GM15510 (cell line): Measurements from ENCODE around the gene CIC.
A peak's percentile ranks its signal among the peaks of the same experiment; 100 is the strongest.

Experiments
- POLR2A ChIP-seq: IDR thresholded peaks from 3 replicates; pipeline ENCODE4 v1.6.1; 2011; ENCODE audit warnings: borderline replicate concordance; ENCODE audit not compliant: insufficient read length; ENCODE audit errors: extremely low read depth

CIC gene

DNA sequence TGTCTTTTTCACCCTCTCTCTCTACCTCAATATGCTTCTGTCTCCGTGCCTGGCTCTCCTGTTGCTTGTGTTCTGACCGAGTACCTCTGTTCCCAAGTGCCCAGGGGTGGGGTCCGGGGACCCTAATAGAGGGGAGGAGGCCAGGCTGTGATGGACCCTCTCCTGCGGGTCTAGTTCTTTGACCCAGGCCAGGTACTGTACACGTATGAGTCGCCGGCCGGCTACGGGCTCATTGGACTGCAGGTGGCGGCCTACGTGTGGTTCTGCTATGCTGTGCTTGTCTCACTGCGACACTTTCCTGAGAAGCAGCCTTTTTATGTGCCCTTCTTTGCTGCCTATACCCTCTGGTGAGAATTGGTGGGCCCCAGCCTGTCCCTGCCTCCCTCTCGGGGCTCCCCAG is 48.5 kb downstream of the CIC start:
- no peak for TF ChIP-seq POLR2A

DNA sequence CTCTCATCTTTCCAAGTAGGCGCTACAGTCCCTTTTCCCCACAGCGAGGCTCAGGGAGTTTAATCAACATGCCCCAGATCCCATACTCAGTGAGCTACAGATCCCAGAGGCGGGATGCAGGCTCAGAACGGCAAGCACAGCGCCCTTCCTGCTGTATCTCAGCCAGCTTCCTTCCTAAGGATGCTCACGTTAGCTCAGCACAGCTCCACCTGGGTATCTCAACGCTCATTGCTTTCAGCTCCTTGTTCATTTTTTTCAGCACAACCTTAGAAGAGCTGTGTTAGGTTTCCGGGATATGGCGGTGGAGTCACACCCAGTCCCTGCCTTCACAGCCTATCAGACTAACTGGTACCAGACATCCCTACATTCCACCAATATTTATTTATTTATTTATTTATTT is 53.3 kb downstream of the CIC start:
- no peak for TF ChIP-seq POLR2A

DNA sequence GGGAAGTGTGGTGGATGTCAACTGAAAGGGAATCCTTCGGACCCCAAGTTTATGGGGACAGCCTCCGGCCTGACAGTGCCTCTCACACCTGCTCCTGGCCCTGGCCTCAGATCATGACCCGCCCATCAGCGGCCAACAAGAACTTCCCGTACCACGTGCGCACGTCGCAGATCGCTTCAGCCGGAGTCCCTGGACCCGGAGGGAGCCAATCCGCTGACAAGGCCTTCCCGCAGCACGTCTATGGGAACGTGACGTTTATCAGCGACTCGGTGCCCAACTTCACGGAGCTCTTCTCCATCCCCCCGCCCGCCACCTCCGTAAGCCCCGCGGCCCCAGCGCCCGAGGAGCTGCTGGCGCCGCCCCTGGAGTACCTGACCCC is 54.4 kb downstream of the CIC start:
- TF ChIP-seq POLR2A, result no peak

DNA sequence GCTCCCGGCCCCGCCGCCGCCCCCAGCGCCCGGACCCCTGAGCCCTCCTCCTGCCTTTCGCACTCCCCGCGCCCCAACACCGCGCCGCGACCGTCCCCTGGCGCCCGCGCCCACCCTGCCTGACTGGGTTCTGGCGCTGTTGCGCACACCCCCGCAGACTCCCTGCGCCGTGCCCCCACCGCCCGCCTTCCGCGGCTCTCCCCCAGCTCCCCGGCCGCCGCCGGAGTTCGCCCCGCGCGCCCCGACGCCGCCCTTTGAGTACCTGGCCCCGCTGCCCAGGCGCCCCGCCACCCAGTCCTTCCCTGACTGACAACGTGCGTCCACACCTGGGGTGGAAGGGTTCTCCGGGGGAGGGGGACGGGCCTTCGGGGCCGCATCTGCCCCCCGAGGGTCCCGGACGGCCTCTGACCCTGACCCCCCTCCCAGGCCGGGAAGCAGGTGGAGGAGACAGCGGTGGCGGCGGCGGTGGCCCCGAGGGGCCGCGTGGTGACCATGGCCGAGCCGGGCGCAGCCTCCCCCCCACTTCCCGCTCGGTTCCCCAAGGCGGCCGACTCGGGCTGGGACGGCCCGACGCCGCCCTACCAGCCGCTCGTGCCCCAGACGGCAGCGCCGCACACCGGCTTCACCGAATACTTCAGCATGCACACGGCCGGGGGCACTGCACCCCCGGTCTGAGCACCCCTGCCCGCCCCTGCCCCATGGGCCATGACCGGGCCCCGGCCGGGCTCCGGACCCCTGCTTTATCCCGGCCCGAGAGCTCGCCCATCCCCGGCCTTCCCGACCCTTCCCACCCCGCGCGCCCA is 55.0 kb downstream of the CIC start:
- TF ChIP-seq POLR2A, result no peak

DNA sequence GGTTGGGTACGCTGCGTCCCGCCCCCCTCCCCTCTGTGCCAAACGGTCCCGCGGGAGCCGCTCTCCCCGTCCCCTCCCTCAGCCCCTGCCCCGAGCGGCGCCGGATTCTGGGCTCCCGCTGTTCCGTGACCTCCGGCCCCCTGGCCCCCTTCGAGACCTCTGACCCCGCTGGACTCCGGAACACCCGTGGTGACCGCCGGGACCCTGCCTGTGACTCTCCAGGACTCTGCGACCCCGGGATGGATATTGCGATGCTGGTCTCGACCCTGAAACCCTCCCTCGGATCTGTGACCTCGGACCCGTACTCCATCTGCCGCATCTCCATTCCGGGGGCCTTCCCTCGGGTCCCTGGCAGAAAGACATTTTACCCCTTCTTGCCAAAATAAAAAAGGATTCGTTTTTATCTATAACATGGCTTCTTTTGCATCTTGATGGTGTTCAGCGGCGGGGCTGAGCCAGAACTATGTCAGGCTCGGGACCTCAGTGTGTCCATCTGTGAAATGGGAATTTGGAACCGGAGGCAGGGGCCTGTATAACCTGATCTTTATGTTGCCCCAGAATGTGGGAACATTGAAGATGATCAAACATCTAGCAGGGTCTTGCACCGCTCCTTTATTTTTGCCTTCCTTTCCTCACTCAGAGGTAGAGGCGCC is 55.7 kb downstream of the CIC start:
- no peak for TF ChIP-seq POLR2A

DNA sequence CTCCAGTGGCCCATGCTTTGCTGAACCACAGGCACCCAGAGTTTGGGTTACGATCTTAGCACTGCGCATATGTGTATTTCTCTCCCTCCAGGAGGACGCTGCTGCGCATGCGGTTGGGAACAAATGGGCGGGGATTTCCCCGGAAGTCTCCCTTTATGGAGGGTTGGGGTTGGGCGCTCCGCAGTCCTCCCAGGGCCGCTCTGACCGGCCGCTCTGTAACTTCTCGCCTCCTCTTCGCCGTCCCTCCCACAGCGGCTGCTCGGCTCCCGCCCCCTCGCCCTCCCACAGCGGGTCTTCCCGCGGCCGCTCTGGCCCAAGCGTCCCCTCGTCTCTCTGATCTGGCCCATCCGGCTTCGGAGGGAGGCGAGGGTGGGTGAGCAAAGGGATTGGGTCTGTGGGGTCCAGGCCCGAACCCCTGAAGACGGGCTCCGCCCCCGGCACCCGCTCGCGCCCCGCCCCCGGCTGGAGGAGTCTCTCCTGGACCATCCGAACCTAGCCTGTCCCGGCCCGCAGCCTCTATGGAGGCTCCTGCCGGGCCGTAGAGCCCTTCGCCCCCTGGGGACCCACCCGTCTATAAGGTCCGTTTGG is 56.4 kb downstream of the CIC start, which contains the start of gene MEGF8:
Gene MEGF8 (plus strand): TSS at position 328 of the 588 bp plus-strand sequence. CDS start 609 bp downstream, outside the sequence.
- peak; percentile 76 for TF ChIP-seq POLR2A

DNA sequence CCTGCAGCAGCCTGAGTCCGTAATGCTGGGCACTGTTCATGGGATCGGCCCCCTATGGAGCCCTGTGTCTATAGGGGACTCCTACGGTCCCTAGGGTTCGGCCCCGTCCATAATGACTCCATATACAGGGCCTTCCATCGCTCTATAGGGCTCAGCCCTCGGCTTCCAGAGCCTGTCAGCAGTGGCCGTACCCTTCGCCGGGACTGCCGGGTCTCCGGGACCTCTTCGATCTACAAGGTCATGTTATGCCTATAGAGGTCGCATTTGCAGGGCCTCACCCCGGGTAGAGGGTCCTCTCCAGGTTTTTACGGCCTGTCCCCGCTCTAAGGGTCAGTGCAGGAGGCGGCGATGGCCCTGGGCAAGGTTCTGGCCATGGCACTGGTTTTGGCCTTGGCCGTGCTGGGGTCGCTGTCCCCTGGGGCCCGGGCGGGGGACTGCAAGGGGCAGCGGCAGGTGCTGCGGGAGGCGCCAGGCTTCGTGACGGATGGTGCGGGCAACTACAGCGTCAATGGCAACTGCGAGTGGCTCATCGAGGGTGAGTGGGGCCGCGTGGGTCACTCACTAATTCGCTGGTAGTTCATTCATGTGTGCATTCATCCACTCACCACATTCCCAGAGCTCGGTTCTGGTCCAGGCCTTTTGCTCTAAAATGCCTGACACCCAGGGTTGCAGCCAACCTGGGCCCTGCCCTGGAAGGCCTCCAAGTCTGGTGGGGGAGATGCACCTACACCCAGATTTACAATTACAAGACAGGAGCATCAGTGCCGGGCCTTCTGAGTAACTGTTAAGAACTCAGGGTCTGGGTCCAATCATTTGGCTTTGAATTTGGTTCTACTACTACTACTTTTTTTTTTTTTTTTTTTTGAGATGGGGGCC is 57.1 kb downstream of the CIC start:
- TF ChIP-seq POLR2A, result no peak

DNA sequence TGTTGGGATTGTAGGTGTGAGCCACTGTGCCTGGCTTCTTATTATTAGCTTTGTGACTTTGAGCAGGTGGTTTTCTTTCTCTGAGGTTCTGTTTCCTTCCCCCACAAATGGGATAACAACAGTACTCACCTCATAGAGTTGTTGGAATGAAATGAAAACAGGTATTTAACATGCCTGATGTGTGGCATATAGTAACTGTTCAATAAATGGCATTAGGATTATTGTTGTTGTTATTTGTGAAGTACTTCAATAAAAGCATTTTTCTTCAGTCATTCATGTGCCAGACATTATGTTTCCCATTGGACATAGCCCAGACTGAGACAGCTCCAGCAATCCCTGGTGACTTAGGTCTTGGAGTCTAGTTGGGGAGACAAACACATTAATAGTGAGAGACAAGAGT is 57.9 kb downstream of the CIC start:
- TF ChIP-seq POLR2A, result no peak

DNA sequence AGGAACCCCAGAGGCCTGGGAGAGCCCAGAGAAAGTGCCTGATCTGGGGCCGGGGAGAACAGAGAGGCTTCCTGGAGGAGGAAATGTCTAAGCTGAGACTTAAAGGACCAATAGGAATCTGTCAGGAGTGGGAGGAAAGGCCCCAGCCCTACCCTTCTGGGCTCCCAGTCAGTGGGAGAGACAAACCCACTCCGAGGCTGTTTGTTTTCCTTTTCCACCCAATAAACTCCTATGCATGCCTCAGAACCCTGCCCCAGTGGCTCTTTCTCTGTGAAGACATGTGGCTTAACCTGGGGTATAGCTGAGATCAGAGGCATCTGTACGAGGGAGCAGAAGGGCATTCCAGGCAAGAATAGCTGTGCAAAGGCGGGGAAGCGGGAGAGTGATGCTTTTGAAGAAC is 58.3 kb downstream of the CIC start:
- TF ChIP-seq POLR2A, result no peak

DNA sequence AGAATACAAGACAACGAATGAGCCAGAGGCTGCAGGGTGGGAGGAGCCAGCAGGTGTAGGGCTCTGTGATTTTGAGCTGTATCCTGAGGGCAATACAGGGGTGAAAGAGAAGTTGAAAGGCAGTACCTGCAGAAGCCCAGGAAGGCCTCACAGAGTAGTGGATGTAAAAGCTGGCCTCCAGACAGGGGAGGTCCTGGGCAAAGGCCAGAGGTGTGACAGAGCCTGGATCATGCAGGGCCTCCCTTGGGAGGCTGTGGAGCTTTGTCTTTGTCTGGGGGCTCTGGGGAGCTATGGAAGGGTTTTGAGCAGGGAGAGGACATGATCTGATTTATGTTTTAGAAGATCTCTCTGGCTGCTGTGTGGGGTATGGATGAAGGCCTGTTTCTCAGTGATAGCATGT is 59.1 kb downstream of the CIC start:
- no peak for TF ChIP-seq POLR2A

DNA sequence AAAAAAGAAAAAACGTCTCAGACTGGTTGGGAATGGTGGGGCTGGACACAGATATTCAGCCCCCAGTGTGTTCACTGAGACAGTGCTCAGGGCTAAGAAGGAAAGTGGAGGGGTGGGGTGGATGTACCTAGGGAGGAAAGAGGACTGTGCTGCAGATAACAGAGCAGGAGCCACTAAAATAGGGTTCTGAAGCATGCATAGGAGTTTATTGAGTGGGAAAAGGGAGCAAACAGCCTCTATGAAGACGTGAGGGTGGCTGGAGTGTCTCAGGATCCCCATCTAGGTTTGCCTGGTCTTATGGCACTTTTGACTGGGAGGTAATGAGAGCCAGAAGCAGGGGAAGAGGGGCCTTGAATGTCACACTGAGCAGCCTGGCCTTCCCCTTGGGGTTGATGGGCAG is 59.8 kb downstream of the CIC start:
- TF ChIP-seq POLR2A, result no peak

DNA sequence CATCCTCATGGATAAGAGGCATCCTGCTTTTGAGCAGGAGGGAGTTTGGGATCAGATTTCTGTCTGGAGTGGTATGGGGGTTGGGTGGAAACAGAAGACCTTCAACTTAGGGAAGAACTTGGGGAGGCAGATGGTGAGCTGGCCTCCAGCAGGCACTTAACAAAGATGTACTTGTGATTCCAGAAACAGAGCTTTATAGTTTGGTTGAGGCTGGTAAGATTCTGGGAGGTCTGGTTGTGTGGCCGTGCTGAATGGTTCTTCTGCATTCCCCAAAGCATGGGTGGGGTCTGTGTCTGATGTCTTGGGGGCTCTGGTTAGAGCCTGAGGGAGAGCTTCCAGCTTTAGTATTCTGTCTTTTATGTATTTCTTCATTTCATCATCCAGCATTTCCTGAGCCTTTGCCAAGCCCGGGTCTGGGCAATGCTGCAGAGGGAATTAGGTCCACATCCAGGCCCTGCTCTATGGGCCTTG is 61.2 kb downstream of the CIC start:
- no peak for TF ChIP-seq POLR2A

DNA sequence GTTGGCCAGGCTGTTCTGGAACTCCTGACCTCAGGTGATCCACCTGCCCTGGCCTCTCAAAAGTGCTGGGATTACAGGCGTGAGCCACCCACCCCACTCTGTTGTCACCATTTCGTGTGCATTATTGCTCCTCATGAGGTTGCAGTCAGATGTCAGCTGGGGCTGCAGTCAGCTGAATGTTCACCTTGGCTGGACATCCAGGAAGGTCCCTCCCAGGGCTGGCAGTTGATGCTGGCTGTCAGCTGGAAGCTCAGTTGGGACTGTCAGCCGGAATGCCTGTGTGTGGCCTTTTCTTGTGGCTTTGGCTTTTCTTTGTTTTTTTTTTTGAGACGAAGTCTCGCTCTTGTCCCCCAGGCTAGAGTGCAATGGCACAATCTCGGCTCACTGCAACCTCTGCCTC is 63.0 kb downstream of the CIC start:
- no peak for TF ChIP-seq POLR2A

DNA sequence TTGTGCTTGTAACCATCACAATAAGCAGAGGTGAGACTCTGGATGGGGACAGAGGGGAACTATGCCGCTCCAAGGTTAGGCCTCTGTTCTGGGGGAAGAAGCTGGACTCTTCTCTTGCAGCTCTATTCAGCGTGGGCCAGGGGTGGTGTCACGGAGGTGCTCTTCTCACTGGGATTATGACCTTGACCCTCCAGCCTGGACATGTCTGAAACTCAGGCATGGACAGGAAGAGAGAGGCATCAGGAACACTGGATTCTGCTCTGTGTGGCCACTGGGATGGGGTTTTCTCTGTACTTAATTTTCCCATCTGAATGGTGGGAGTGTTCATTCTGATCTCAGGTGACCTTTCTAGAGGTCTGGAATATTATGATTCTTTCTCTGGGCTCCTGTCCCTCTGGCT is 64.0 kb downstream of the CIC start:
- TF ChIP-seq POLR2A, result no peak
